Limb (tissue), 2 donors: ENCODE data around the gene FAM167B.
A peak's percentile ranks its signal among the peaks of the same experiment; 100 is the strongest.

Source experiments
- DNase-seq, 2 donors: peaks; one replicate each; pipeline ENCODE4 v3.0.0-alpha.2; 2016; ENCODE audit errors: extremely low spot score in 2 of 2

FAM167B gene

DNA sequence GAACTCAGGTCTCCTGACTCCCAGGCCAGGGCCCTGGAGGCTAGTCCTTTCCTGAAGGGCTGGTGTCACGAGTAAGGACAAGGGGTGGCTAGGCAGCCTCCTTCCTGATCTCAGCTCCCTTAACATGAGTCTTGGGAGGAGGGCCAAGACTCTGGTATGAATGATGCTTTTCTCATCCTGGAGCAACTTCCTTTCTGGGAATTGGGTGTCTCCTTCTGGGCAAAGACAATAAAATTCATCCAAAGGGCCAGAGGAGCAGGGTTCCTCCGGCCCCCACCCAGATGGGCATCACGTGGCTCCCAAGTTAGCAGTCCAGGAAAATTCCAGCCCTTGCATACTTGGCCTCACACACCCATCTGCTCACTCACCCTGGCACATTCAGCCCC, at the start of gene FAM167B:
Gene FAM167B (plus strand): TSS at position 335 of the 386 bp plus-strand sequence. CDS start 200 bp downstream, outside the sequence.
- DNase-seq, result no peak

DNA sequence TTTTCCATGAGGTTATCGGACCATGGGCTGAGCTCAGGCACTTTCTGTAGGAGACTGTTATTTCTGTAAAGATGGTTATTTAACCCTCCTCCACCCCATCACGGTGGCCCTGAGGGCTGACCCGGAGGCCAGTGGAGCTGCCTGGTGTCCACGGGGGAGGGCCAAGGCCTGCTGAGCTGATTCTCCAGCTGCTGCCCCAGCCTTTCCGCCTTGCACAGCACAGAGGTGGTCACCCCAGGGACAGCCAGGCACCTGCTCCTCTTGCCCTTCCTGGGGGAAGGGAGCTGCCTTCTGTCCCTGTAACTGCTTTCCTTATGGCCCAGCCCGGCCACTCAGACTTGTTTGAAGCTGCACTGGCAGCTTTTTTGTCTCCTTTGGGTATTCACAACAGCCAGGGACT, 49.2 kb upstream of the FAM167B start:
- peak in 1 of 2 donors; percentile 35 for DNase-seq

DNA sequence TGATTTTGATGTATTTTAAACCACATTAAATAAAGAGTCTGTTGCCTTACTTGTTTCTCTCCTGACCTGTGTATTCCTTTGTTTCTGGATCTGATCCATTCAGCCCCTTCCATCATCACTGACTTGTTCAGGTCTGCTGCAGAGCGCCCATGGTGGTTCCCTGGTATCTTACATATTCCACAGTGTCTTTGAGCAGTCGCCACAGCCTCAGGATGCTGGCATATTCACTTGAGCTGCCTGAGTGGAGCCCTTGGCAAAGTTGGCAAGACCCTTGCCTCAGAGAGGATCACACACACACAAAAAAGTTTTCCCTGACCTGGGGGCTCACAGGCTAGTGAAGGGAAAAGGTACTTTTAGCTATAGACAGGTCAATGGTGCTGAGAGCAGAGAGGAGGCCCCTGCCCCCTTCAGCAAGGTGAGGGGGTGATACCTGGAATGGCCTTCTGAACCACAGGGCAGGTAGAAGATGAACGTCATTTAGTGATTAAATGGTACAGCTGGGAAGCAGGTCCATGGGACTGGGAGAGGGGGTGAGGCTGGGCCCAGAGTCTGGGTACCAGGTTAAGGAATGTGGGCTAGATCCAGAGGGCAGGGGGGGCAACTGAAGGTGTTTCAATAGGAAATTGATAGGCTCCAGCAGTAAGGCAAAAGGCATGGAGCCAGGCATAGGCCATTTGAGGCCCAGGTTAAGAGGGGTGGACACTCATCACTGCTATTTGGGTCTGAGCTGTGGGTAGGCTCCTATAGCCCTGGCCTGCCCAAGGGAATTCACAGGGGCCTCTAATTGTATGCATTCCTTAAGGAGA, 48.6 kb upstream of the FAM167B start:
- no peak for DNase-seq

DNA sequence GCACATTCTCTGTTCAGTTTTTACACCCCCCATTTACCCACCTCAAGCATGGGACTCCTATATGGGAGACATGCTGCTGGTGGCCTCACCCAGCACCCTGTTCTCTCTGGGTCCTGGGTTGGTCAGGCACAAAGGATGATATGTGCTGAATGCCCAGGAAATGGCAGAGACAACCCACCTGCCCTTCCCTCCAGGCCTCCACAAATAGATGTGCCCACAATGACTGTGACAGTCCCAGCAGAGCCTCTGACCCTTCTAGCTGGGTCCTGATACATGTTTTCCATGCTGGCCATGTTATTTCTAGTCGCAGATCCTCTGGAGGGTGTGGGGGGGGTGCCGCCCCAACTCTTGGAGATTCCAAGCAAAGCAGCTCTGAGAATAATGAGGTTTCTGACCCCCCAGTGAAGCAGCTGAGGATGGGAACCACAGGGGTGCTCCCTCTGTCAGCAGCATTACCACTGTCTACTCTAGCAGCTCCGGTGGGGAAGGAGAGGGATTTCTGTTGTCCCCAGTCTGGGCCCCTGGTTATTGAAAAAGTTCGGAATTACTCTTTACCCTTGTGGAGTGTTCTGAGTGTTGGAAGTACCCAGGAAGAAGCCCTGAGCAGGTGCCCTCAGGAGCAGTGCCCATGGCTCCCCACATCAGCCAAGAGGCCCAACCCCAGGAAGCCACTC, 47.8 kb upstream of the FAM167B start:
- peak in 1 of 2 donors; percentile 27 for DNase-seq

DNA sequence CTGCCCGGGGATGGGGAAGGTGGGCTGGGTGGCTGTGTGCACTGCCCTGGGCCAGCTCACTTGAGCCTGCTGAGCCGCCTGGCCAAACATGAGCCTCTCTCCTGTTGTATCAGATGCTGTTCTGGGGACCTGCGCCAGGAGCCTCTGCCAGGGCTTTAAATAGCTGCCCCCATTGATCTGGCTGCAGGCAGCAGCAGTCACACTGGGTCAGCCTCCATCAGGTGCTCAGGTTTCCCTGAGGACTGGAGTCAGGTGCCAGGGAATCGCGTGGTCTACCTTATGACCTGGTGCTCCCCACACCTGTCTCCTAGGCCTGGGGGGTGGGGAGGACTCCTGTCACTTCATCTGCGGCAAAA, 47.3 kb upstream of the FAM167B start:
- peak in 1 of 2 donors; percentile 48 for DNase-seq

DNA sequence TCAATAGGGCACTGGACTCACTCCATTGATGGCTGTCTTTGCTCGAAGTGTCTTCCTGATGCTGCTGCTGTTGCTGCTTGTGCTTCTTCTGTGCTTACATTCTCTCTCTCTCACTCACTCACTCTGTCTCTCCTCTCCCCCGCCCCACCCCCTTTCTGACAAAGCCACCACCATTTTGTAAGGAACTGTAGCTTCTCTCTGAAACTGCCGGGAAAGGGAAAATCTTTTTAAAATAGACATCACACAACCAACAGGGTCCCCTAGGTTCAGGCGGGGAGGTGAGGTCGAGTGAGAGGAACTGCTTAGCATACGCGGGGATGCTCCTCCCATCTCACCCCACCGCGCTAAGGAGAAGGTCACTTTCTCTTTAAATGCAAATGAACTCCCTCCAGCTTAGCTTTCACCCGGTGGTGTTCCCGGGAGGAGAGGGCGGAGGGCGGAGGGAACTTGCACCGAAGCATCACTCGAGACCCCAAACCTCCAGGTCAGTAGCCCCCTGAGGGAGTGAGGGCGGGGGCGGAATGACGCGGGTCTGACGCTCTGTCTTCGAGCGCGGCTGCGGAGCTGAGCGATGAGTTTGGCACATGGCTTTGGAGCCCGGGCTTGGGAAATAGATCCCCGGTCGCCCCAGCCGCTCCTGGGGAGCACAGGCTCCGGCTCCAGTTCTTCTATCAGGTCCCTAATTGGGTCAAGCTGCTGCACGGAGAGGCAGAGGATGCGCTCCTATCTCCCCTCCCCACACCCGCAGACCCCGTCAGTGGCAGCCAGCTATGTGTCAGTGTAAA, 46.6 kb upstream of the FAM167B start, which contains the start of gene CCDC28B:
Gene CCDC28B (plus strand): TSS at position 370 of the 785 bp plus-strand sequence. CDS start 1,341 bp downstream, outside the sequence.
- peak; percentile 55 to 88 for DNase-seq

DNA sequence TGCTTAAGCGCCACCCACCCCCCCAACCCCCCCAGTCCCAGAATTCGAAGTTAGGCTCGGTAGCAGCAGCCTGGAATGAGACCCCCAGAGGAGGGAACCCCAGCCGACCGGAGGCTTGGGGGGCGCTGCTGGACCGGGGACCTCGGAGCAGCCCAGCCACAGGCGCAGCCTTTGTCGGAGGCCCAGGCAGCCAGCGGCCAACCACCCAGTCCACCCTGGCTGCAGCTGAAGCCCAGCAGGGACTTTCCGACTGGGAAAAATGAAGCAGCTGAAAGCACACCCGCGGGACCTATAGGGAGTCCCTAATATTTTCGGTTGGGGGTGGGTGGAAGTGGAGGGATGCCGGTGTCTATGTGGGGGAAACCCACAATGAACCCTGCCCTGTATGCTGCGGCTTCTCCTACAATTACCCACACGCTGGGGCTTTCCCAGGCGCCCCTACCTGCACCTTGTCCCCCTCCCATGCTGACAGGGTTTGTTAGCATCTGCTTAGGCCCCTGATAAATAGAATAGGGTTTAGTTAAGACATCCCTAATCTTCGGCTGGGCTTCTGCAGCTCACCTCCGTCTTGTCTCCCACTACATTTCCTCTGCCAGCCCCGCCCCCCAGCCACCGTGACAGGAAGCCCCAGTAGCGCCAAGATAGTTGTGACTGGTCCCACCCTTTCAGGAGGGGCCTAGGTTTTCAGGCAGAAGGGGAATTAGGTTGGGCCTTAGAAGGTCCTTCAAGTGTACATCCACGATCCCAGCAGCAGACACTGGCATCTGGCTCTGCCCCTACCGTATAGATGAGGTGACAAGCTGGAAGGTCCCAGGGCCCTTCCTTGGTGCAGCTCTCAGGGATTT, 45.8 kb upstream of the FAM167B start:
- peak; percentile 38 to 75 for DNase-seq

DNA sequence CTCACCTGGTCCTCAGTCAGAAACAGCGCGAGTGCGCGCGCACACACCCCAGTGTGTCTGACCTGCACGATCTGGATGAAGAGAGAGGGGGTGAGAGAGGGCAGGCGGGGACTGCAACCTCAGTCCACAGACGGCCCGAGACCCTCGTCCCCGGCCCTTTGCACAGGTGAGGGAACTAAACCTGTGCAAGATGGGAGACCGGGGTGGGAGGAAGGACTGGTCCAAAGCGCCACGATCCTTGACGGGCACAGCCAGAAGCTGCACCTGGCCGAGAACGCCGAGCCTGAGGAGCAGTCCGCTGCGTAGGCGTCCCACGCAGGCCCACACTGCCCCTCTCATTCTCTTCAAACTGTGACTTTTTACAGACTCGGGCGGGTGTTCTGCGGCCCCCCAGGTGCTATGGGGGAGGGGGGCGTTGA, 42.1 kb upstream of the FAM167B start:
- DNase-seq, result no peak

DNA sequence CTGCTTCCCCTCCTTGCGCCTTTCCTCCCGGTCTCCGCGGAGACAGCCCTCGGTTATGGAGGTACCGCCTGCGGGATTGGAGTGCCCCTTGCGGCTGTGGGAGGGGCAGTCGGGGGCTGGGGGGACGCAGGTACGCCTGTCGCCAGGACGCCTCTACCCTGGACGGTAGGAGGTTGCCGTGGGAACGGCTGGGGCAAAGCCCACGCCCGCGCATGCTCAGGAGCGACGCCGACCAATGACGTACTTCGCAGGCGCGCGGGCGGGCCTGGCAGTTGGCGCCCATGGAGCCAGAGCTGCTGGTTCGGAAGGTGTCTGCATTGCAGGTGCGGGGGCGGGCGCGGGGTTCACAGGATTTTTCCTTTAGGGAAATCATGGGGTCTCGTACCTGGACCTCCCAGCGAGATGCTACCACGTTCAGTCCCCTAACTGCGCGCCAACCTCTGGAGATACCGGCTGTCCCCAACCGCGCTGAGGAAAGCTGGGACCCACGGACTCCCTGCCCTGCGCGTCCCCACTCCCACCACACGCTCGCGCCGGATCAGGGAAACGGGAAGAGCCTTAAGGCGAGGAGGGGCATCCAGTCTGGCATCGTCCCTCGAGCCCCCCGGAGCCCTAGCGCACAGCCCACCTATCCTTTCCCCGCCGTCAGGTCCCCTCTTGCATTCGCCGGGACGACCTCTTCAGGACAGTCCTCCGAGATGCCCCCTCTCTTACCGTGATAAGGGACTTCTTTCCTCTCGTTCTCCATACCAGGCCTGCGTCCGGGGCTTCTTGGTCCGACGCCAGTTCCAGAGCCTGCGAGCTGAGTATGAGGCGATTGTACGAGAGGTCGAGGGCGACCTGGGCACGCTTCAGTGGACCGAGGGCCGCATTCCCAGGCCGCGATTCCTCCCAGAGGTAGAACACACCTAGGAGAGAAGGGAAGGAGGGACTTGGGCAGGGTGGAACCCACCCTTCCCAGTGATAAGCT, 41.3 kb upstream of the FAM167B start, which contains the start of gene IQCC:
Gene IQCC (plus strand): TSS at position 271 of the 970 bp plus-strand sequence. CDS start 11 bp downstream, at position 282.
- peak; percentile 83 to 93 for DNase-seq

DNA sequence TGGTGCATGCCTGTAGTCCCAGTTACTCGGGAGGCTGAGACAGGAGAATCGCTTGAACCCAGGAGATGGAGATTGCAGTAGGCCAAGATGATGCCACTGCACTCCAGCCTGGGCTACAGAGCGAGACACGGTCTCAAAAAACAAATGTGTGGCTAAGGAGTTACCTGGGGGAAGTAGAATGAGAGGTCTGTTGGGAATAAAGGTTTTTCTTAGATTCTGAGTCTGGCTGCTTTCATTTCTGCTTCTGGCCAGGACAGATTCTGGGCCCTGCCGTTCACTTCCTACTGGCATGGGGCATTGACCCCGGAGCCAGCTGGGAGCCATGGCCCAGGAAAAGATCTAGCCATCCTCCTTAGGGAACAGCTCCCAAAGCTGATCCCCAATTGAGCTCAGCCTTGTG, 38.6 kb upstream of the FAM167B start:
- no peak for DNase-seq

DNA sequence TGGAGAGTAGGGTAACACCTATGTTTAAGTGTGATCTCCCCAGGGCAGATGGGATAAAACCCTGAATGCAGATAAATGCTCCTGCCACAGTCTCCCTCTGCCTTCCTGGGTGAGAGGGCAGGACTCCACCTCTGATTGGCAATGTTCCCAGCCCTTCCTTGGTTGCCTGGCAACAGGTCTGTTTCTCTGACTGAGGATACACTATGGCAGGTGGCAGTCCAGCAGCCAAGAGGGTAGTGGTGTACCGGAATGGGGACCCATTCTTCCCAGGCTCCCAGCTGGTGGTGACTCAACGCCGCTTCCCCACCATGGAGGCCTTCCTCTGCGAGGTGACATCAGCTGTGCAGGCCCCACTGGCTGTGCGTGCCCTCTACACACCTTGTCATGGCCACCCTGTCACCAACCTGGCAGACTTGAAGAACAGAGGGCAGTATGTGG, 38.1 kb upstream of the FAM167B start, which contains the start of gene DCDC2B:
Gene DCDC2B (plus strand): TSS at position 199 of the 438 bp plus-strand sequence. CDS start 5 bp downstream, at position 204.
- DNase-seq, result peak in 1 of 2 donors; percentile 23

DNA sequence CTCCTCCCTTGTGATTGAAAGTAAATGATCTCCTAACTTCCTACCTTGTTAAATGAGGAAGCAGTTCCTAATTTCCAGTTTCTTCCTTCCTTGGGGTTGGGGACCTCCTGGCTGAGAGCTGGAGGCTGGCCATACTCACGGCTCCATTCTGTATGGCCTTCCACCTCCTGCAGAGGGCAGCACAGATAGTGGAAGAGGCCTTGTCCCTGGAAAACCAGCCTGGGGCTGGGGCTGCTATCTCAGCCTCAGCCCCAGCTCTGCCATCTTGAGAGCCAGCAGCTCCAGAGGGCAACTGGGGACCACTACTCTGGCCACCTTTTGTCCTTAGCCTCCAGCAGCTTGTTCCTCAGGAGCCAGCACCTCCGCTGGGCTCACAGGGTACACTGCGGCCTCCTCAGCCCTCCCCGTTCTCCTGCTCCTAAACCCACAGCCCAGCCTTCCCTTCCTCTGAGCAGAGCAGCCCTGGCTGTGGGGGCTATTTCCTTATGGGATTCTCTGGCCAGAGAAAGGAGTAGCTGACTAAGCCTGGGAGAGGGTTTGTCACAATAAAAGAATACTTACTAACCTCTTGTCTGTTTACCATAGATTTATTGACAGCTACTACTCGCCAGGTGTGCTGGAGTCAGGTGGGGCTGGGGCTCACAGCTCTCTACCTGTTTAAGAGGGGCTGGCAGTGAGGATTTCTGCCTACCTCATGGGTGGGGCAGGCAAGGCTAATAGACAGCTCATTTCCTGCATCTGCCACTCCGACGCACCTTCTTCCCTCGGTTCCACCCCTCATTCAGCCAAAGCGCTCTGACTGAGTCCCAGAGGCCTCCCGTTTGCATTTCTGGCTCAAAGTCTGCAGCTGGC, 31.2 kb upstream of the FAM167B start:
- peak; percentile 35 to 66 for DNase-seq

DNA sequence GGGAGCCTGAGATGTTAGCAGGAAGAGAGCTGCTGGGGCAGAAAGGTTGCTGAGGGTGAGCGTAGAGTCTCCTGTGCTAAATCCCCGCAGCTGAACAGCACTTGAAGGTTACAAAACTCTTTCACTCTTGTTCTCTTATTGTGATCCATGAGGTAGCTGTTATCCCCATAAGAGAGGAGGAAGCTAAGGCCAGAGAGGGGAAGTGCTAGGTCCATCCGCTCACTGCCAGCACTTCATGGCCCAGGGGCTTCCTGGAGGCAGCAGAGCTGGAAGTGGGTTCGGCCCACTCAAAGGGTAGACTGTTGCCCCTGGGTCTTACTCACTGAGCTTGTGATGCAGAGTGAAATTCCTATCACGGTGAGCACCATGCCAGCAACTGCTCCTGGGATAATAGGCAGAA, 30.5 kb upstream of the FAM167B start:
- DNase-seq, result no peak

DNA sequence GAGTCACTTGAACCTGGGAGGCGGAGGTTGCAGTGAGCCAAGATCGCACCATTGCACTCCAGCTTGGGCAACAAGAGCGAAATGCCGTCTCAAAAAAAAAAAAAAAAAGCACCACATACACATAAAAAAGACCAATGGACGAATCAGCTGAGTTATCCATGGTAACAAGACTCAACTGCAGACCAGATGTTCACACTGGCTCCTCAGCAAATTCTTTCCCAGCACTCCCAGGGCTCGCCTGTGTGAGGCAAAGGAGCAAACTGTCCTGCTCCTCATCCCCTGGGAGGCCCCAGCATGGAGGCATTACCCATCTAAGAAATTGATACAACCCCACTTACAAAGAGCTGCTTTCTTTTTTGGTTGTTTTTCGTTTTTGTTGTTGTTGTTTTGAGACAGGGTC, 28.0 kb upstream of the FAM167B start:
- no peak for DNase-seq

DNA sequence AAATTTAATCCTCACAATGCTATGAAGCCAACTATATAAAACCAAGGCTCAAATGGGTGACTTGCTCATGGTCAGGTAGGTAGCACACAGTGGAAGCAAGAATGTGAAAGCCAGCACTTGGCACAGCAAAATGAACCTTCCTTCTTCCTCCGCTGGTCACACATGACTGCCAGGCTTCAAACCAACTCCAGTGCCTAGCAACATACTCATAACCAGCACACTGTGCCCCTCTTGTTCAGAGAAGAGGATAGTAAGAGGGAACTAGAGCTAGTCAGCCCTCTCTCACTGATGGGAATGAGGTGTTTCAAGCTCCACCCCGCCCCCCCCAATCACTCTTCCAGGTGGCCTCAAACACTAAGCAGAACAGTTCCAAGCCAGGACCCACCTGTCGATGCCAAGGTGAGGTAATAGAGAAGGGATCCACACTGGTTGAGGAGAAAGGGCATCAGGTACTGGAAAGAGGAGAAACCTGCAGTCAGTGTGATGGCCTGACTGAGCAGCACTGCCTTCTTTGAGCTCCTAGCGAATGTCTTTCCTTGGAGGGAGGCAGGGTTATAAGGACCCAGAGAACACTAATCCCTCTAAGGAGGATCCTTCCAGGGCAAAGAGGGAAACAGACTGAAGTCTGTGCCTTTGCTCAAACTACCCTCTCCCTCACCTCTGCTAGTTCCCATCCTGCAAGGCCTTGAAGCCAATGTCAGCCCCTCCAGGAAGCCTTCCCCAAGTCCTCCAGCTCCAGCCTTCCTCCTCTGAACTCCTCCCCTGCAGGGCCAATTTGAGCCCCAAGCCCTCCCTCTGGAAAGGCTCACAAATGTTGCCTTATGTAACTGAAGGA, 26.1 kb upstream of the FAM167B start:
- DNase-seq, result no peak

DNA sequence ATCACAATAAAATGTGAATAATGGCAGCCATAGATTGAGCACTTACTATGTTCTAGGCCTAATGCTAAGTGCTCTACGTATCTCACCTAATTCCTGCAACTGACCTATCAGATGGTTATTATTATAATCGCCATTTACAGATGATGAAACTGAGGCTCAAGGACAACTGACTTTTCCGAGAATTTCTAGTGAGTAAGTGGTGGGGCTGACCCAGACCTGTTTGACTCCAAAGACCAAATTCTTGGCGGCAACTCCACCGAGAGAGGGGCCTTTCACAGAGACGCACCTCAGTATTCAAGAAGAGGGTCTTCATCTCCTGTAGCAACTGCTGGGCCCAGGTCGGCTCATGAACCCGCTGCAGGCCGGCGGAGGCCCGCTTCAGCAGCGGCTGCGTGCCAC, 25.4 kb upstream of the FAM167B start:
- DNase-seq, result no peak

DNA sequence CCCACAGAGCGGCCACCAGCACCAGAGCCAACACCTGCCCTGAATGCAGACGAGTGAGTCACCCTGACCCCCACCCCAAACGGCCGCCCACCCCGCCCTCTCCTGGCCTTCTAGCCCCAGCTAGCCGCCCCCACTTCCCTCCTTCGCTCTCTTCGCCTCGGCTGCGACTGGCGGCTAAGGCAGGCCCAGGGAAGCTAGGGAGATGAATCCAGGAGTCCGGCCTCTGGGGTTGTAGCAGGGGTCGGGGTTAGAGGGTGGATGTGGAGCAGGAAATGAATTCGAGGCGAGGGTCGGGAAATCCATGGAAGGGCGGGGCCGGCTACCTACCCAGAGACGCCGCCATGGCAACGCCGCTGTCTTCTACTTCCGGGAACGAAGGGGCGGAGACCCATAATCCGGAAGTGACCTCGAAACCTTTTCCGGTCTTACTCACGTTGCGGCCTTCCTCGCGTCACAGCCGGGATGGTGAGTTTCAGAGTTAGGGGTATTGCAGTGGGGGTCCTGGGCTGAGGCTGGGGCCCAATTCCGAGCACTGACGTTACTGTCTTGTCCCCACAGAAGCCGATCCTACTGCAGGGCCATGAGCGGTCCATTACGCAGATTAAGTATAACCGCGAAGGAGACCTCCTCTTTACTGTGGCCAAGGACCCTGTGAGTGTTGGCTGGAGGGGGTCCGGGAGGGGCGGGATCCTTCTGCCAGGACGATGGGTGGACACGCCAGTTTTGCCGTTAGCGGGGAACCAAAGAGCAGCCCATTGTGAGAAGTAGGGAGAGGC, 24.9 kb upstream of the FAM167B start, which contains the start of the genes EIF3I and TMEM234:
Gene EIF3I (plus strand): TSS at position 428 of the 776 bp plus-strand sequence. CDS start 35 bp downstream, at position 463.
Gene TMEM234 (minus strand): TSS at position 374 of the 776 bp plus-strand sequence. CDS start 31 bp downstream, at position 343.
- peak; percentile 93 to 95 for DNase-seq
